Vagina (tissue), 2 donors: ENCODE data around the gene MARK2.

Experiments used
- POLR2A ChIP-seq, 2 donors: fragments of 450-650 bp; IDR thresholded peaks; one replicate each; pipeline ENCODE4 v1.6.1; 2017; ENCODE audit warnings: antibody characterized with exemption in 2 of 2, mild to moderate bottlenecking in 2 of 2, moderate library complexity in 2 of 2
- POLR2AphosphoS5 ChIP-seq, 2 donors: sonication (generic); formaldehyde crosslinking; IDR thresholded peaks; one replicate each; pipeline ENCODE4 v1.9.0; 2017; ENCODE audit warnings: antibody characterized with exemption in 2 of 2, mild to moderate bottlenecking in 2 of 2, low read depth in 1 of 2; ENCODE audit not compliant: insufficient read depth in 1 of 2
- TF ChIP-seq, protein P1 (sequence below), 3 experiments: fragments of 450-650 bp in 2 of 3; fragments of 200-600 bp in 1 of 3; sonication (generic) in 1 of 3; IDR thresholded peaks; one replicate each; pipeline ENCODE4 v1.5.1; 2017 to 2019; ENCODE audit warnings: antibody characterized with exemption in 3 of 3, mild to moderate bottlenecking in 2 of 3, moderate library complexity in 2 of 3

DNA sequence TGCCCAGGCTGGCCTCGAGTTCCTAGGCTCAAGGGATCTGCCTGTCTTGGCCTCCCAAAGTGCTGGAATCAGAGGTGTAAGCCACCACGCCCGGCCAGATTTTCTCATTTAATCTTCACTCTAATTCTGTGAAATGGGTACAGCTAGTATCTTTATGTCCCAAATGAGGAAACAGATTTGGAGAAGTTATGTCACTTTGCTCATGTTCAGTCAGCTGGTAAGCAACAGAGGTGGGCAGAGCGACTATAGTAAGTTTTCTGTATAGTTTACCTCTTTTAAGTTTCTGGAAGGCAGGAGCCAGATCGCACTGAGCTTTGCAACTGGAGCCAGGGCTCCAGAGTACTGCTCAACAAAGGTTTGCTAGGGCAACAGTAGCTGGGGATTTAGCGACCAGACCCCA is 44.9 kb downstream of the MARK2 start:
- TF ChIP-seq POLR2AphosphoS5 (IDR thresholded peaks at IDR 0.05; ENCODE audit: insufficient read depth in 1 of 2, low read depth in 1 of 2) (no peak), POLR2A (IDR thresholded peaks at IDR 0.05) (no peak)
- TF ChIP-seq, protein P1, sequence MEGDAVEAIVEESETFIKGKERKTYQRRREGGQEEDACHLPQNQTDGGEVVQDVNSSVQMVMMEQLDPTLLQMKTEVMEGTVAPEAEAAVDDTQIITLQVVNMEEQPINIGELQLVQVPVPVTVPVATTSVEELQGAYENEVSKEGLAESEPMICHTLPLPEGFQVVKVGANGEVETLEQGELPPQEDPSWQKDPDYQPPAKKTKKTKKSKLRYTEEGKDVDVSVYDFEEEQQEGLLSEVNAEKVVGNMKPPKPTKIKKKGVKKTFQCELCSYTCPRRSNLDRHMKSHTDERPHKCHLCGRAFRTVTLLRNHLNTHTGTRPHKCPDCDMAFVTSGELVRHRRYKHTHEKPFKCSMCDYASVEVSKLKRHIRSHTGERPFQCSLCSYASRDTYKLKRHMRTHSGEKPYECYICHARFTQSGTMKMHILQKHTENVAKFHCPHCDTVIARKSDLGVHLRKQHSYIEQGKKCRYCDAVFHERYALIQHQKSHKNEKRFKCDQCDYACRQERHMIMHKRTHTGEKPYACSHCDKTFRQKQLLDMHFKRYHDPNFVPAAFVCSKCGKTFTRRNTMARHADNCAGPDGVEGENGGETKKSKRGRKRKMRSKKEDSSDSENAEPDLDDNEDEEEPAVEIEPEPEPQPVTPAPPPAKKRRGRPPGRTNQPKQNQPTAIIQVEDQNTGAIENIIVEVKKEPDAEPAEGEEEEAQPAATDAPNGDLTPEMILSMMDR (IDR thresholded peaks at IDR 0.05), result no peak
